ENCODE results near the gene ALOX12.
"Not testable (repeated sequence)": the region's sequence is repeated elsewhere in the genome, so short reads cannot be mapped to it uniquely, and the experiment has no call there.

ALOX12 gene

GRCh38 chr17:6985266-6985665, 10.6 kb upstream of the ALOX12 start:
- no peaks in the 10 kb centered on the region for H3K79me1 ChIP-seq (ENCODE audit: low read depth, low read length)
- no peak overlapping the region for H3K14ac ChIP-seq (ENCODE audit: low read length)
- no peaks in the 10 kb centered on the region for H3K27me3 ChIP-seq (ENCODE audit: control insufficient read depth in 3 of 3, insufficient read depth in 3 of 3, low read depth in 1 of 3, low read length in 3 of 3)
- no peak overlapping the region for H2AFZ ChIP-seq (ENCODE audit: low read length)
- no peak overlapping the region for H3K27ac ChIP-seq (replicated peaks; ENCODE audit: low read length)
- H3K4me2 ChIP-seq (ENCODE audit: insufficient read depth, low read length, poor library complexity, severe bottlenecking), result no peak overlapping the region
- H2BK120ac ChIP-seq (ENCODE audit: low read depth, low read length), result no peak overlapping the region
- no peak overlapping the region for H4K91ac ChIP-seq (ENCODE audit: low read depth, low read length, poor library complexity)
- H2BK5ac ChIP-seq (ENCODE audit: low read length), result no peak overlapping the region
- DNase-seq (ENCODE audit: low spot score), result no peak
- H3K4me3 ChIP-seq (ENCODE audit: low read length in 2 of 2), result no peak overlapping the region
- no peaks in the 10 kb centered on the region for H3K9me3 ChIP-seq (replicated peaks in 1 of 2; ENCODE audit: control insufficient read depth in 2 of 2, insufficient read depth in 1 of 2, low read depth in 1 of 2, low read length in 2 of 2)
- WGBS, 2 donors (ENCODE audit: extremely low coverage in 2 of 2, insufficient read length in 2 of 2, insufficient replicate concordance in 1 of 2), result no CpG with 5 or more reads among the region's 4 CpGs
- no peak overlapping the region for H3K18ac ChIP-seq (ENCODE audit: low read length)
- H2BK15ac ChIP-seq (ENCODE audit: low read length), result no peak overlapping the region
- H3K4me1 ChIP-seq (ENCODE audit: control insufficient read depth in 2 of 2, insufficient read depth in 1 of 2, low read depth in 1 of 2, low read length in 2 of 2), result no peaks in the 10 kb centered on the region
- H2AK5ac ChIP-seq (ENCODE audit: low read depth, low read length), result no peak overlapping the region
- no peaks in the 10 kb centered on the region for H3K36me3 ChIP-seq (replicated peaks in 1 of 2; ENCODE audit: control insufficient read depth in 2 of 2, insufficient read depth in 2 of 2, low read length in 2 of 2)
- no peak overlapping the region for H2BK12ac ChIP-seq (ENCODE audit: low read length)
- no peak overlapping the region for H3K23ac ChIP-seq (ENCODE audit: low read depth, low read length, poor library complexity)
- no peak overlapping the region for H3K4ac ChIP-seq (ENCODE audit: low read length)
- no peak overlapping the region for H4K8ac ChIP-seq (ENCODE audit: low read depth, low read length)
- no peak overlapping the region for H3K9ac ChIP-seq (ENCODE audit: low read depth, low read length, poor library complexity)

- no peaks in the 10 kb centered on the region for H3K36me3 ChIP-seq (replicated peaks in 1 of 2; ENCODE audit: control insufficient read depth in 2 of 2, insufficient read depth in 2 of 2, low read length in 2 of 2)
- no peak overlapping the region for H4K8ac ChIP-seq (ENCODE audit: low read depth, low read length)
- no CpG with 5 or more reads among the region's 3 CpGs for WGBS, 2 donors (ENCODE audit: extremely low coverage in 2 of 2, insufficient read length in 2 of 2, insufficient replicate concordance in 1 of 2)
- H3K14ac ChIP-seq (ENCODE audit: low read length), result no peak overlapping the region
- H3K23ac ChIP-seq (ENCODE audit: low read depth, low read length, poor library complexity), result no peak overlapping the region
- H3K9me3 ChIP-seq (replicated peaks in 1 of 2; ENCODE audit: control insufficient read depth in 2 of 2, insufficient read depth in 1 of 2, low read depth in 1 of 2, low read length in 2 of 2), result no peaks in the 10 kb centered on the region
- no peak overlapping the region for H3K4me2 ChIP-seq (ENCODE audit: insufficient read depth, low read length, poor library complexity, severe bottlenecking)
- H3K27ac ChIP-seq (replicated peaks; ENCODE audit: low read length), result no peak overlapping the region
- H2AK5ac ChIP-seq (ENCODE audit: low read depth, low read length), result no peak overlapping the region
- no peak overlapping the region for H4K91ac ChIP-seq (ENCODE audit: low read depth, low read length, poor library complexity)
- no peak overlapping the region for H3K18ac ChIP-seq (ENCODE audit: low read length)
- H2BK5ac ChIP-seq (ENCODE audit: low read length), result no peak overlapping the region
- no peak overlapping the region for H2AFZ ChIP-seq (ENCODE audit: low read length)
- no peaks in the 10 kb centered on the region for H3K27me3 ChIP-seq (ENCODE audit: control insufficient read depth in 3 of 3, insufficient read depth in 3 of 3, low read depth in 1 of 3, low read length in 3 of 3)
- H2BK15ac ChIP-seq (ENCODE audit: low read length), result no peak overlapping the region
- no peaks in the 10 kb centered on the region for H3K79me1 ChIP-seq (ENCODE audit: low read depth, low read length)
- no peaks in the 10 kb centered on the region for H3K4me1 ChIP-seq (ENCODE audit: control insufficient read depth in 2 of 2, insufficient read depth in 1 of 2, low read depth in 1 of 2, low read length in 2 of 2)
- no peak overlapping the region for H3K4ac ChIP-seq (ENCODE audit: low read length)
- H3K9ac ChIP-seq (ENCODE audit: low read depth, low read length, poor library complexity), result no peak overlapping the region
- H2BK120ac ChIP-seq (ENCODE audit: low read depth, low read length), result no peak overlapping the region
- no peak for DNase-seq (ENCODE audit: low spot score)
- H3K4me3 ChIP-seq (ENCODE audit: low read length in 2 of 2), result no peak overlapping the region
- H2BK12ac ChIP-seq (ENCODE audit: low read length), result no peak overlapping the region
These were observed 9.2 kb upstream of the ALOX12 start for GRCh38 chr17:6986676-6987075.

- no peaks in the 10 kb centered on the region for H3K79me1 ChIP-seq (ENCODE audit: low read depth, low read length)
- H2AFZ ChIP-seq (ENCODE audit: low read length), result no peak overlapping the region
- no peak overlapping the region for H3K4me2 ChIP-seq (ENCODE audit: insufficient read depth, low read length, poor library complexity, severe bottlenecking)
- no peak overlapping the region for H4K91ac ChIP-seq (ENCODE audit: low read depth, low read length, poor library complexity)
- H3K18ac ChIP-seq (ENCODE audit: low read length), result no peak overlapping the region
- no peak overlapping the region for H3K4me3 ChIP-seq (ENCODE audit: low read length in 2 of 2)
- H2BK5ac ChIP-seq (ENCODE audit: low read length), result no peak overlapping the region
- no peaks in the 10 kb centered on the region for H3K36me3 ChIP-seq (replicated peaks in 1 of 2; ENCODE audit: control insufficient read depth in 2 of 2, insufficient read depth in 2 of 2, low read length in 2 of 2)
- H3K27ac ChIP-seq (replicated peaks; ENCODE audit: low read length), result no peak overlapping the region
- no peak overlapping the region for H2BK120ac ChIP-seq (ENCODE audit: low read depth, low read length)
- H4K8ac ChIP-seq (ENCODE audit: low read depth, low read length), result no peak overlapping the region
- no peak overlapping the region for H2BK15ac ChIP-seq (ENCODE audit: low read length)
- no CpG with 5 or more reads among the region's 2 CpGs for WGBS, 2 donors (ENCODE audit: extremely low coverage in 2 of 2, insufficient read length in 2 of 2, insufficient replicate concordance in 1 of 2)
- no peaks in the 10 kb centered on the region for H3K9me3 ChIP-seq (replicated peaks in 1 of 2; ENCODE audit: control insufficient read depth in 2 of 2, insufficient read depth in 1 of 2, low read depth in 1 of 2, low read length in 2 of 2)
- no peak overlapping the region for H2AK5ac ChIP-seq (ENCODE audit: low read depth, low read length)
- no peak overlapping the region for H3K23ac ChIP-seq (ENCODE audit: low read depth, low read length, poor library complexity)
- no peak overlapping the region for H3K4ac ChIP-seq (ENCODE audit: low read length)
- H3K27me3 ChIP-seq (ENCODE audit: control insufficient read depth in 3 of 3, insufficient read depth in 3 of 3, low read depth in 1 of 3, low read length in 3 of 3), result peaks cover 0 to under 1% (median 0%) of the 10 kb centered on the region in 3 experiments
- no peak for DNase-seq (ENCODE audit: low spot score)
- no peak overlapping the region for H3K14ac ChIP-seq (ENCODE audit: low read length)
- H2BK12ac ChIP-seq (ENCODE audit: low read length), result no peak overlapping the region
- H3K9ac ChIP-seq (ENCODE audit: low read depth, low read length, poor library complexity), result no peak overlapping the region
- no peaks in the 10 kb centered on the region for H3K4me1 ChIP-seq (ENCODE audit: control insufficient read depth in 2 of 2, insufficient read depth in 1 of 2, low read depth in 1 of 2, low read length in 2 of 2)
These were observed 6.1 kb upstream of the ALOX12 start for GRCh38 chr17:6989779-6990178.

- not testable (repeated sequence) for H3K23ac ChIP-seq (ENCODE audit: low read depth, low read length, poor library complexity); H3K9me3 ChIP-seq (replicated peaks in 1 of 2; ENCODE audit: control insufficient read depth in 2 of 2, insufficient read depth in 1 of 2, low read depth in 1 of 2, low read length in 2 of 2); H2BK12ac ChIP-seq (ENCODE audit: low read length); H3K27ac ChIP-seq (replicated peaks; ENCODE audit: low read length); H3K79me1 ChIP-seq (ENCODE audit: low read depth, low read length); H3K14ac ChIP-seq (ENCODE audit: low read length); DNase-seq (ENCODE audit: low spot score); H2AK5ac ChIP-seq (ENCODE audit: low read depth, low read length); H3K9ac ChIP-seq (ENCODE audit: low read depth, low read length, poor library complexity); H3K4me2 ChIP-seq (ENCODE audit: insufficient read depth, low read length, poor library complexity, severe bottlenecking); H3K18ac ChIP-seq (ENCODE audit: low read length); H3K4me1 ChIP-seq (ENCODE audit: control insufficient read depth in 2 of 2, insufficient read depth in 1 of 2, low read depth in 1 of 2, low read length in 2 of 2); H2BK5ac ChIP-seq (ENCODE audit: low read length); H3K4ac ChIP-seq (ENCODE audit: low read length); H3K4me3 ChIP-seq (ENCODE audit: low read length in 2 of 2); H2BK15ac ChIP-seq (ENCODE audit: low read length); H4K8ac ChIP-seq (ENCODE audit: low read depth, low read length); H2AFZ ChIP-seq (ENCODE audit: low read length); H2BK120ac ChIP-seq (ENCODE audit: low read depth, low read length); H4K91ac ChIP-seq (ENCODE audit: low read depth, low read length, poor library complexity)
- peaks cover 0 to 14% of the 10 kb centered on the region in 2 donors for H3K36me3 ChIP-seq (replicated peaks in 1 of 2; ENCODE audit: control insufficient read depth in 2 of 2, insufficient read depth in 2 of 2, low read length in 2 of 2)
- WGBS, 2 donors (ENCODE audit: extremely low coverage in 2 of 2, insufficient read length in 2 of 2, insufficient replicate concordance in 1 of 2), result no CpG with 5 or more reads among the region's 5 CpGs
- H3K27me3 ChIP-seq (ENCODE audit: control insufficient read depth in 3 of 3, insufficient read depth in 3 of 3, low read depth in 1 of 3, low read length in 3 of 3), result peaks cover 0 to 21% (median 0%) of the 10 kb centered on the region in 3 experiments
These were observed 2.2 kb upstream of the ALOX12 start for GRCh38 chr17:6993613-6994056.
